Measurements from ENCODE around the gene ALG1. TPM values are rescaled to one million over a fixed set of nuclear protein-coding genes. Genes with fewer than 3 reads are reported as not detected.

The ALG1 gene
- 15.7 TPM for total RNA-seq

GRCh38 chr16:5071681-5072333 is at the start of gene ALG1:
ALG1 (plus strand) TSS chr16:5071843; CDS start chr16:5071850, 7 bp downstream.

GRCh38 chr16:5033256-5034166 is 38.1 kb upstream of the ALG1 start, which contains the start of gene NAGPA:
NAGPA (minus strand) TSS chr16:5033935; CDS start chr16:5033914, 21 bp downstream.

GRCh38 chr16:5065813-5066212 is 5.8 kb upstream of the ALG1 start, which contains the start of gene C16orf89:
C16orf89 (minus strand) TSS chr16:5065956; CDS start chr16:5065908, 48 bp downstream.

GRCh38 chr16:5097470-5098220 is 26.0 kb downstream of the ALG1 start, which contains the start of gene EEF2KMT:
EEF2KMT (minus strand) TSS chr16:5097795; CDS start chr16:5097739, 56 bp downstream.

Other genes with a start within 250 kb of the ALG1 start
- gene GLYR1, start 224.6 kb upstream of the ALG1 start, total RNA-seq: 72.2 TPM
- 17.1 TPM for gene UBN1, start 224.4 kb upstream of the ALG1 start, total RNA-seq
- 13.4 TPM for gene PPL, start 134.7 kb upstream of the ALG1 start, total RNA-seq
- gene SEC14L5, start 113.5 kb upstream of the ALG1 start, total RNA-seq: 1.6 TPM
- gene NAGPA, start 37.9 kb upstream of the ALG1 start, total RNA-seq: 10.6 TPM
- 2.3 TPM for gene C16orf89, start 5.9 kb upstream of the ALG1 start, total RNA-seq
- gene EEF2KMT, start 26.0 kb downstream of the ALG1 start, total RNA-seq: 7.4 TPM